VCaP (cell line): Measurements from ENCODE around the gene DLX1.

ENCODE experiments used
- H3K27ac ChIP-seq: fragments of 450-650 bp; 2 replicates; pipeline ENCODE4 v1.5.1; 2017
- TF ChIP-seq, protein P1 (sequence below): fragments of 450-650 bp; conservative IDR thresholded peaks from 2 replicates; pipeline ENCODE4 v1.5.1; 2017; ENCODE audit warnings: mild to moderate bottlenecking, moderate library complexity

Gene DLX1

DNA sequence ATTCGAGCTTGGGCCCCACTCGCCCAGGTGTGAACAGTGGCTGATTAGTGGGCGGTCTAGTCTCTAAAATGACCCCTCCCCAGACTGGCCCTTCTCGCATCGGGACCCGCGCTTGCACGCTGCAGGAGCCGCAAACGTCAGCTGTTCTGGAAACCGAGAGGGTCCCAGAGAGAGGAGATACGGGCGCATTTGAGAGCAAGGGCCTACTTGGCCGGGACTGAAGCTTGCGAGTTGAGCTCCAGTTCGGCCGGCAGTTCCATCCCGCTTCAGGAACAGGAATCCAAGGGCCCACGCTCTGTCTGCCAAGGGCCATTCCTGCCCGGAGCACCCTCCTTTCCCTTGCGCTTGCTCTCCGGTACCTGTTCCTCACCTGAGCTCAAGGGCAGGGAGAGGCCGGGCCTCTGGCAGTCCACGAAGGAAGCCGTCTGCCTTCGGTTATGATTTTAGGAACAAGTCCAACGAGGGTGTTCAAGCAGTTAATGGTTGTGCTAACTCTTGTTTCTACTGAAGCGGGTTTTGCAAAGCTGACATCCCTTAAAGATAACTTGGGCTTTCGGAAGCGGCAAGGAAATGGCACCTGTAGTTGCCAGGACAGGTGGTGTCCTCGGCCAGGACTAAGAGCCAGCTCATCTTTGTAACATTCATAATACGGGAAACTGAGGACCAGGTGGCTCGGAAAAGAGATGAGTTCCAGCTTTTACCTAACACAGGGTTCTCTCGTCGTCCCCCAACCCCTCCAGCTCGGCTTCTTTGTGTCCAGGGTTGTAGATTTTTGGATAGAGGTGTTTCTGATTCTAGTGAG lies 3.9 kb upstream of the DLX1 start:
- H3K27ac ChIP-seq = no peak overlapping the region
- TF ChIP-seq, protein P1, sequence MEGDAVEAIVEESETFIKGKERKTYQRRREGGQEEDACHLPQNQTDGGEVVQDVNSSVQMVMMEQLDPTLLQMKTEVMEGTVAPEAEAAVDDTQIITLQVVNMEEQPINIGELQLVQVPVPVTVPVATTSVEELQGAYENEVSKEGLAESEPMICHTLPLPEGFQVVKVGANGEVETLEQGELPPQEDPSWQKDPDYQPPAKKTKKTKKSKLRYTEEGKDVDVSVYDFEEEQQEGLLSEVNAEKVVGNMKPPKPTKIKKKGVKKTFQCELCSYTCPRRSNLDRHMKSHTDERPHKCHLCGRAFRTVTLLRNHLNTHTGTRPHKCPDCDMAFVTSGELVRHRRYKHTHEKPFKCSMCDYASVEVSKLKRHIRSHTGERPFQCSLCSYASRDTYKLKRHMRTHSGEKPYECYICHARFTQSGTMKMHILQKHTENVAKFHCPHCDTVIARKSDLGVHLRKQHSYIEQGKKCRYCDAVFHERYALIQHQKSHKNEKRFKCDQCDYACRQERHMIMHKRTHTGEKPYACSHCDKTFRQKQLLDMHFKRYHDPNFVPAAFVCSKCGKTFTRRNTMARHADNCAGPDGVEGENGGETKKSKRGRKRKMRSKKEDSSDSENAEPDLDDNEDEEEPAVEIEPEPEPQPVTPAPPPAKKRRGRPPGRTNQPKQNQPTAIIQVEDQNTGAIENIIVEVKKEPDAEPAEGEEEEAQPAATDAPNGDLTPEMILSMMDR = no peak

DNA sequence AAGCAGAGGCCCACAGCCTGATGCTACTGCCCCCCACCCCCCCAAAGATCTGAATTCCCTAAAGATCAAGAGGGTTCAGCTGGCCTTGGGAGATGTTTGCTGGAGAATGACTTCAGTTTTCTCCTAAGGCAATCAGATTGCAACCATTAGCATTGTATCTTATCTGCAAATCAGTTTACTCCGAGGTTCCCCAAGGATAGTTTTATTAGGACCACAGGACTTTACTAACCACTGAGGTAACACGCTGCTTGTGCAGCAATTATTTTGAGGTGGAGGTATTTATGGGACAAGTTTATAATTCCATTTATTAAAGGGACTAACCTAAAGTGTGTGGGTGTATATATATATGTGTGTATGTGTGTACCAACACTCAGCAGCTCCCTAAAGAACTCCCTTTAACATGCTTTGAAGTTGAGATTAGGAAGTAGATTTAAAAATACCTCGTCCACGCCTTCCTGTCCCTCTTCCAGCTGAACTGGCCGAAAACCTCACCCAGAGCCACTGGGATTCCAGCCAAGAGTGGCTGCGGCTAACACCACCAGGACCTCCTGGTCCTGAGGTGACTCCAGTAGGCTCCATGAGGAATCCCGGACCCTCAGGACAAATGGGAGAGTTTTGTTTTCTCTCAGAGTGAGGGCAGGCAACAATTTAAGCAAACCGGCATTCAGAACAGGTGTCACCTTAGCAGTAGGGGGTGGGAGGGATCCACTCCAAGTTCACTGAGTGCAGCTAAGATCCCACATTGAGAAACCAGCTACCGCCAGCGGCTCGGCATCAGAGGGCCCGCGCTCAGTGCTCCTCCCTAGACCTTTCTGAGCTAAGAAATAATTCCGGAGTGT lies 3.0 kb upstream of the DLX1 start:
- H3K27ac ChIP-seq = no peak overlapping the region
- TF ChIP-seq, protein P1 = no peak

- H3K27ac ChIP-seq = peak overlapping the region; percentile 94
- TF ChIP-seq, protein P1 = no peak
Observed at GRCh38 chr2:172082944-172083627, 2.2 kb upstream of the DLX1 start.

- peak overlapping the region; percentile 94 for H3K27ac ChIP-seq
- TF ChIP-seq, protein P1 = no peak
Observed at GRCh38 chr2:172083628-172084394, 1.5 kb upstream of the DLX1 start.

DNA sequence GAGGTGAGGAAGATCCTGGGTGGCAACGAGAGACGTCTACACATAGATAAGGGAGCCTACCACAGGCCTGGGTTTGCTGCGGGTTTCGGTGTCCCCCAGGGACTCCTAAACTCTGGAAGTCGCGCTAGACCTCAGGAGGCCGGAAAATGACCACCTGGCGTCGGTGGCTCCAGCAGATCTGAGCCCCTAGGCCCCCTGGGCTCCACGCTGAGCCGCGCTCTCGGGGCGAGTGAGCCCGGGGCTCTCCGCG lies 987 bp upstream of the DLX1 start:
- TF ChIP-seq, protein P1 = no peak
- H3K27ac ChIP-seq = peak overlapping the region; percentile 94

DNA sequence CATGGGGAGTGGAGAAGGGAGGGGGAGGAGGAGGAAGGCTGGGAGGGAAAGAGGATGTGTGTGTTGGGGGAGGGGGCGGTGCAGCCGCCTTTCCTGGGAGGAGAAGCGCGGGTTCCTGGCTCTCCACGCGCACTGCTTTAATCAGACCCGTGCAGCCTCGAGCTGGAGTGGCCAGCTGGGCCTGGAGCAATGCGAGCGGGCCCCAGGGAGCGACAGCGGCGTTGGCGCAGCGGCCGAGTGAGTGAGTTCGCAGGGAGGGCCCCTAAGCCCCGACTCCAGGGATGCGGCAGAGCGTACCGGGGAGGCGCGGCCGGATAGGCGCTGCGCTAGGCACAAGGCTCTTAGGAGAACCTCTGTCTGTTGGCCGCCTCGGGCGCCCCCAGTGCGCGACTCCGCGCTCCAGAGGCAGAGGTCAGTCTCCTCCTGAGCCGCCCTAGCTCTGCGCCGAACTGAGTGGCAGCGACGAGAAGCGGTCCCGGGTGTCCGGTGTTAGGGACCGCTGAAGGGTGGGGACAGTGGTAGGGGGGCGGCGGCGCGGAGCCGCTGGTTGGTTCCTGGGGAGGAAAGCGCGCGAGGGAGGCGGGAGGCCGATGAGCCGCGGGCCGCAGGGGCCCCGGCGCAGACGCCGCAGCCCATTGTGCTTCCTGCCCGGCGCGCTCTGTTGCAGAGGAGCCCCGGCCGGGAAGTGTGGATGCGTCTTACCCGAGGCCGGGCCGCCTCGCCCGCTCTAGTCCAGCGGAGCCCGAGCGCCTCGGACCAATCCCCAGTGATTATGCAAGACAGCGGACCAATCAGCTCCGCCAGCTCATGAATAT lies 455 bp upstream of the DLX1 start:
- TF ChIP-seq, protein P1 = no peak
- H3K27ac ChIP-seq = peak overlapping the region; percentile 94
